ENCODE results near the gene JAG2.

JAG2 gene

DNA sequence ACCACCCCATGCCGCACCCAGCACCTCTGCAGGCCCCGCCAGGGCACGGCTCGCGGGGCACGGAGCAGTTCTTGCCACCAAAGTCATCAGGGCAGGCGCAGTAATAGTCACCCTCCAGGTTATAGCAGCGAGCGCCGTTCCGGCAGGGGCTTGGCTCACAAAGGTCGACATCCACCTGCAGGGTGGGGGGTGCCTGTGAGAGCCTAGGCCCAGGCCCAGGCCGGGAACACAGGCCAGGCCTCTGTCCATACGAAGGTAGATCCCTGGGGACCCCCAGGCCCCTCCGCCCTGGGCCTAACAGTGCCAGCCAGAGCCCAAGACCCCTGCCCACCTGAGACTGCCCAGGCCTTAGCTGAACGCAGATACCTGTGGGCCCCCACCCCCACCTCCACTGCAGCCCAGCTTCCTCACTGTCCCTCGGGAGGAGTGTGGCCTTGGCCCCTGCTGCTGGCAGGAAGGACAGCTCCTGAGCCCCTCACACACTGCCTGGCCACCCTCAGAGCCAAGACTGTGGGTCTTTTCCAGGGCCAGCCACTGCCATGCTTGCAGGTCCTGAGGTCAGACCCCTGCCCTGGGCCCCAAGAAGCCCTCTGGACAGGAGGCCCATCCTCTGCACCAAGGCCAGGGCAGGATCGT lies 19.3 kb downstream of the JAG2 start:
- DNase-seq: no peak

DNA sequence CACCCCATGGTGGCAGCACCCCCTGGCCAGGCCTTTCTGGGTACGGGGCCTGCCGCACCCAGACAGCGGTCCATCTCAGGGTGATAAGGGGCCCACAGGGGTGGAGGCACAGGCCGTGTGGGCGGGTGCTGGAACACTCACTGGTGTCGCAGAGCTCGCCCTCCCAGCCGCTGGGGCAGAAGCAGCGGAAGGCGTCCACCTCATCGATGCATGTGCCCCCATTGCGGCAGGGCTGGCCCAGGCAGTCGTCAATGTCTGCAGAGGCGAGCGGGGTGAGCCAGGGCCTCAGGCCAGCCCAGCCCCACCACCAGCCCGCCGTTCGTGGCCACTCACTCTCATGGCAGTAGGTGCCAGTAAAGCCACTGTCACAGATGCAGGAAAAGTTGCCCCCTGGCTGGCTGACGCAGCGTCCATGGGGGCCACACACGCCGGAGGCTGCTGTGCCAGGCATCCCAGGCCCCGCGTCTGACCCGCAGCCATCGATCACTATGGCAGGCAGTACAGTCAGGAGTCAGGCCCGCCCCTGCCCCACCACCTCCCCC lies 19.9 kb downstream of the JAG2 start:
- DNase-seq: no peak

DNA sequence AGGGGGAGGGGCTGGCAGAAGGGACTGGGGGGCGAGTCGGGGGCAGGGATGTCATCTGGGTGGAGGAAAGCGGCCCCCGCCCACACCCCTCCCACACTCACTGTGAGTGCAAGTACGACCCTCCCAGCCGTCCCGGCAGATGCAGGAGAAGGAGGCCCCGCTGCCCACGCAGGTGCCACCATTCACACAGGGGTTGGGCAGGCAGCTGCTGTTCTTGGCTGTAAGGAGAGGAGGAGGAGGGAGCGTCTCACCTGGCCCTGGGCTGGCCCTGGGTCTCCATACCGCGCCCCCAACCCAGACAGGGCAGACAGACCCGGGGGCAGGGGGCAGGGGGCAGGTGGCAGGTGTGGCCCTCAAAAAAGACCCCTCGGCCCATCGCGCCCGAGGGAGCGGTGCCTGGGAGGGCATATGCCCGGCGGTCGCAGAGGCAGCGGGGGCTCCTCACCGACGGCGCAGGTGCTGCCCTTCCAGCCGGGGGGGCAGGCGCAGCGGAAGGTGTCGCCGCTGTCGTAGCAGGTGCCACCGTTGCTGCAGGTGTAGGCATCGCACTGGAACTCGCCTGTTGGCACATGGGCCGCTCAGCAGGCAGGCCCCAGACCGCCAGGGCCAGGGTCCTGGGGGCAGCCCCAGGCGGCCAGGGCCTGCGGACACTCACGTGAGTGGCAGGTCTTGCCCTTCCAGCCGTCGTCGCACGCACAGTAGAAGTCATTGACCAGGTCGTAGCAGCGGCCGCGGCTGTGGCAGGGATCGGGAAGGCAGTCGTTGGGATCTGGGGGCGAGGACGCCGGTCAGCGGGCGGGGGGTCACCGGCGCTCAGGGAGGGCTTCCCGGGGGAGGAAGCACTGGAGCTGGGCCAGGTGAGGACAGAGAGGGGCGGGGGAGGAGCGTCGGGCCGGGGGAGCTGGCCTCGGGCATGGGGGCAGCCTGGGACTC lies 20.6 kb downstream of the JAG2 start:
- DNase-seq: no peak

DNA sequence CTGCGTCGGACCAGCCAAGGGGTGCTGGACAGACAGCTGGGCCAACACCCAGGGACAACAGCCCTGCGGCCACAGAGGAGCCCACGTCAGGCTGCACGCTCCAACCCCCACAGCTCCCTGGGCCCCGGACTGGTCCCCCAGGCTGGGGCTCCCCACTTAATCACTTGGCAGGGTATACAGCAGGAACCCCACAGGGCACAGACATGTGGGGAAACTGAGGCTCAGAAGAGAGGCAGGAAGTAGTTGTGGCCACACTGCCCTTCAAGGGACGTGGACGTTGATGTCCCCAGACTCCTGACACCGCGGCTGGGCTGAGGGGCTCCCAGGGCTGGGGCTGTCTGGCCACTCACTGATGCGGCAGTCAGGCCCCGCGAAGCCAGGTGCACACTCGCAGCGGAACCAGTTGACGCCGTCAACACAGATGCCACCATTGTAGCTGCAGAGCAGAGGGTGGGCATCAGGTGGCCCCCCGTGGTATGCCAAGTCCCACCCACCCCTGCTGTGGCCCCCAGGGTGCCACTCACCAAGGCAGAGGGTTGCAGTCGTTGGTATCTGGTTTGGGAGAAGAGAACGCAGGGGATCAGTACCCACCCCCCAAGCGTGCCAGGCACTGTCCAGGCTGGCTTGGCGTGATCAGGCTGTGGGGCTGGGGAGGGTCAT lies 21.5 kb downstream of the JAG2 start:
- no peak for DNase-seq

DNA sequence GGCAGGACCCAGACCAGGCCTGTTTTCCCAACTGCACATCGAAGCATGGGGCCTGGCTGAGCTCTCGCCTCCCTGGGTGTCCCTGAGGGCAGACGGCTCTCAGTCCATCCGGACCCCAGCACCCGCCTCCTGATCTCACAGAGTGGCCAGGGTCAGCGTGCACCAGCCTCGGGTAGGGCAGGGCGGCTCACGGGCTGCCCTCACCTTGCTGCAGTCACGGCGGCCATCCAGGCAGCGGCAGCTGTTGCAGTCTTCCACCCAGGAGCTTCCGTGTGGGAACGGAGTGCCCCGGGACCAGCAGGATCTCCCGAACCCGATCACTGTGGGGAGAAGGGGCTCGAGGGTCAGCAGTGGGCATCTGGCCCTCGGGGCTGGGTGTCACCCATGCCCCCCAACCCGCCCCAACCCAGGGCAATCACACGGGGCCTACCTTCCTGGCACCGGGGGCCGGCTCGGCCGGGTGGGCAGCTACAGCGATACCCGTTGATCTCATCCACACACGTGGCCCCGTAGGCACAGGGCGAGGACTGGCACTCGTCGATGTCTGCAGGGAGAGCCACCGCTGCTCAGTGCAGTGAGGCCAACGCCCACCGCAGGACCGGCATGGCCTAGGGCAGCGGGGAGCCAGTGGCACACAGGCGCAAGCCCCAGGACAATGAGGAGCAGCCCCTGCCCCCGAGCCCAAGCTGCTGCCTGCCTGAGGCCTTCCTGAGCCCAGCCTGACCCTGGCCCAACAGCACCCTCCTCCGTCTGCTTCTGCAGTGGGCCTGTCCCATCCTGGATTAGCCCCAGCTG lies 22.2 kb downstream of the JAG2 start:
- DNase-seq: no peak

DNA sequence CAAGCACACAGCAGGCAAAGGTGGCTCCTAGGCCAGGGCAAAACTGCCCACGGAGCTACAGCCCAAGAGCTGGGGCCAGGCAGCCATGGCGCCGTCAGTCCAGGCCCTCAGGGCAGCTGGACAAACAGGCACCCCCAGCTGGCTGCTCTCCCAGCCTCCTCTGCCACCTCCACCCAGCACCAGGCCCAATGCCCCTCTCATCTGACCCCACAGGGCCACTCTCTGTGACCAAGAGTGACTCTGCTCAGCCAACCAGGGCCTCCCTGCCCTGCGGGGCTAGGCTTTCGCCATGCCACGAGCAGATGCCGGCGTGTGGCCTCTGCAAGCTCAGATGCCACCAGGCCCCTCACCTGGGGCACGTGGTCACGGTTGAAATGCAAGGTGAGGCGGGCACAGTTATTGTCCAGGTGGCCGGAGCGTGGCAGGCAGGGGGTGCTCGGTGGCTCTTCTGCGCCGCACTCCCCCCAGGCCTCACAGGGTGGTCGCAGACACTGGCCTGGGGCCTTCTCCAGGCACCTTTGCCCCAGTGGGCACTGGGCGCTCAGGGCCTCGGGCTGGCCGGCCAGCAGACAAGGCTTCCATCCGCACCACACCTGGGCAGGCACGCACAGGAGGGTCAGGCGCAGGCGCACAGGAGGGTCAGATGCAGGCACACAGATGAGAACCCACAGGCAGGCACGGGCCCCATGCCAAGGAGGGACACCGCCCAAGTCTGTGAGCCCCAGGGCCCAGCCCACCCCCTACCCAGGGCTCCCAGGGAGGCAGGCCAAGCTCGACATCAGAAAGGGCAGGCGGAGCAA lies 23.0 kb downstream of the JAG2 start:
- DNase-seq: no peak

DNA sequence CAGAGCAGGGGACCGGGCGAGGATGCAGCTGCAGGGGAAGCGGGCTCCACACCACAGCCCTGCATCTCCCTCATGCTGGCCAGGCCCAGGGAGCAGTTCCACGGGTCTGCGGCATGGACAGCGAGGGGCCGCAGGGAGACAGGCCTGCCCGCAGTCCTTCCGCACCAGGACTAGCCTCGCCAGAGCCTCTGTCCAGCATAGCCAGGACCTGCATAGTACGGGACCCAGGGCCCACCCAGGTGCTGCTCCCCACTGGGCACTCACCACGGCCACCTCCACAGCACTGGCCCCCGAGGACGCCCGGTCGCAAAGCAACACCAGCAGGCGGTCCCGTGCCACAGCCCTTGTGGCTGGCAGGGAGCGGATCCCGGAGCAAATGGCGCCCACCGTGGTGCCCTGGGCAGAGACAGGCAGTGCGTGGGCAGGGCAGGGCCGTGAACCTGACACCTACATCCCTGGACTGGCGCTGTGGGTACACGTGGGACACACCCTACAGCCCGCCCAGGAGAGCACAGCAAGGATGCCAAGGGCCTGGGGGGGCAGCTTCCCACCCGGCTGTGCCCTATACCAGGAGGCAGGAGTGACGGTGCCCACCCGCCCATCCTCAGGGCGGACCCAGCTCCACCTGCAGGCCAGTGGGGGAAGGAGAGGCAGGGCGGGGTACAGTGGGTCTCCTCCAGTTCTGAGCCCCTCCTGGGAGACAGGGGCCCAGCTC lies 23.8 kb downstream of the JAG2 start:
- DNase-seq: no peak

DNA sequence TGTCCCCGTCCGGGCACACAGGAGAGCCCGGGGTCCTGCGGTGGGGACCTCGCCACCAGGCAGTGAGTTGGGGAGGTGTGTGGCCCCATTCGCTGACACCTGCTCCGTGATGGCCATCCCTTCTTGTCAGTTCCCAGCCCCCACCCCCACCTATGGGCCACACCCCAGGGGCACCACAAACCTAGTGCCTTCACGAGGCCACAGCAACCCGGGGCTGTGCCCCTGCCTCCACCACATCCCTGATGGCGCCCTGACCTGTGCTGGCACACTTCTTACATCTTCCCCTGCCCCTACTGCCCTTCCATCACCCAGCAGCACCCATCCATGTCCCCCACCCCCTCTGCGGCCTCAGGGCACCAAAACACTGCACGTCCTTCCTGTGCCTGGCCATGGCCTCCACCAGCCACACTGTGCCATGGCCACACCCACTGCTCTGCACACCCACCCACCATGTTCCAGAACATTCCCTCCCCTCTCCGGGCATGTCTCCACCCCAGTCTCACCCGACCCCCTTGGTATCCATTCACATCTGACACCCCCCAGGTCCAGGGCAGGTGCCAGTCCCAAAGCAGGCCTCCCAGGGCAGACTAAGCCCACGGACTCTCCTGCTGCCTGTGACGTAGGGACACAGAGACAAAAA lies 24.4 kb downstream of the JAG2 start:
- no peak for DNase-seq

DNA sequence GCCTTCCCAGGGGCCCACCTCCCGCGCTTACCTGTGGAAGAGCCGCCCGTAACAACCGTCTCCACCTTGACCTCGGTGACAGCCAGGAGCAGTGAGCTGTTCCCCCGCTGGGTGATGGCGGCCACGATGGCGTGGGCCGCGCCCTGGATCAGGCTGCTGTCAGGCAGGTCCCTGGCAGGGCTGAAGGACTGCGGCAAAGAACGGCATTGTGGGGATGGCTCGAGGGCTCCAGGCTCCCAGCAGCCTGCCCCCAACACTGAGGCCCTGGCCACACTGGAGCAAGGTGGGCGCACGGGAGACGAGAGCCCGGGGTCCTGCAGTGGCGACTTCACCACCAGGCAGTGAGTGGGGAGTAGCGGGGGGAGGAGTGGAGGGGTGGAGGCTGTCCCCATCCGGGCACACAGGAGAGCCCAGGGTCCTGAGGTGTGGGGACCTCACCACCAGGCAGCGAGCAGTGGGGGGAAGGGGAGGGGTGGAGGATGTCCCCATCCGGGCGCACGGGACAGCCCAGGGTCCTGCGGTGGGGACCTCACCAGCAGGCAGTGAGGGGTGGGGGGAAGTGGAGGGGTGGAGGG lies 25.0 kb downstream of the JAG2 start:
- DNase-seq: no peak

DNA sequence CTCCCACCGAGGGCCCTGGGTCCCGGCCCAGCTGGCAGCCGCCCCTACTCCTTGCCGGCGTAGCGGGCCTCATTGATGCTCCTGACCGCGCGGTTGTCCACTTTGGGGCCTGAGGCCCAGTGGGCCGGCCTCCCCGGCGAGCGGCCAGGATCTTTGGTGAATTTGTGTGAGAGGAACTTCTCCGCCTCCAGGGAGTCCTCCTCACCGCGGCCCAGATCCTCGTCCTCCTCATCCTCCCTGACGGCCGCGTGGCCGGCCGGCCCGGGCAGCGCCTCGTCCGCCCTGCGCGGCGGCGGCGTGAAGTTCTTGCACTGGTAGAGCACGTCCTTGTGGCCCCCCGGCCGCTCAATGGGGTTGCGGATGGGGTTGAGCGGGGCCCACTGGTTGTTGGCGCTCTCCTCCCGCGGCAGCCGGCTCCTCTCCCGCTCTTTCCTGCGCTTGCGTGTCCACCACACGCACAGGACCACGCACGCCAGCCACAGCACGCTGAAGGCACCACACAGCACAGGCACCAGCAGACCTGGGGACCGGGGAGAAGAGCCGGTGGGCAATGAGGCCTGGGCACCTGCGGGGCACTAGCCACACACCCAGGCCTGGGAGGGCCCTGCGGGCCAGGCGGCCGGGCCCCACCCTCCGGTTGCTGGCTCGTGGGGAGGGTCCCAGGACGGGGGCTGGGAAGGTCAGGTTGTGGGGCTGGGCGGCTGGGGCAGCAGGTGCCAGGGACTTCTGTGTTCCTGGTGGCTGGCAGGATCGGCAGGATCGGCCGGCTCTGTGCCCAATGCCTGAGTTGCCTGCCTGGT lies 25.7 kb downstream of the JAG2 start:
- no peak for DNase-seq

DNA sequence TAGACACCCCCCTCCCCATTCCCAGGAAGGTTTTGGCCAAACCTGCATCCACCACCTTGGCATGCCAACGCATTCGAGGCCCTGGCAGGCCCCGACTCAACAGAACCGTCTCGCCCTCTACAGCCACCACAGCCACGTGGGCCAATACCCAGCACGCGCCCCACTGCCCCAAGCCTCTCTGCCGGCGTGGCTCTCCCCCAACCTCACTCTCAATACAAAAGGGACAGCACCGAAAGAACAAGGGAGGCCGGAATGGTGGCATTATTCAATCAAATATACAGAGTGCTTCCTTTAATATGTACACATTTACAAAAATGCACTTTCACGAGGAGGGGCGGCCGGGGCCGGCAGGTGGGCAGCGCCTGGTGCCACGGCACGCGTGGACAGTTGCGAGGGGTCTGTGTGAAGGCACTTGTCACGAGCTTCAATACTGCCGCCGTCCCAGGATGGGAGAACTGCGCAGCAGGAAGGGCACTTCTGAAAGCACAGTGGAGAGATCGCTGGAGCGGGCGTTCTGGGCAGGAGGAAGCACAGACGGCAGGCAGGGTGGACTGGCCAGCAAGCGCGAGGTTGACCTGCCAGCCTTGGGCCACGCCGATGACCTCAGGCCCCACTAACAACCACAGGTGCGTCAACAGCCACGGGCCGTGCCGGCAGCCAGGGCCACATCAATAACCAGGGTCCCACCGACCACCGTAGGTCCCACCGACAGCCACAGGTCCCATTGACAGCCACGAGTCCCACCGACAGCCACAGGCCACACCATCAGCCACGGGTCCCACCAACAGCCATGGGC lies 26.9 kb downstream of the JAG2 start:
- no peak for DNase-seq

DNA sequence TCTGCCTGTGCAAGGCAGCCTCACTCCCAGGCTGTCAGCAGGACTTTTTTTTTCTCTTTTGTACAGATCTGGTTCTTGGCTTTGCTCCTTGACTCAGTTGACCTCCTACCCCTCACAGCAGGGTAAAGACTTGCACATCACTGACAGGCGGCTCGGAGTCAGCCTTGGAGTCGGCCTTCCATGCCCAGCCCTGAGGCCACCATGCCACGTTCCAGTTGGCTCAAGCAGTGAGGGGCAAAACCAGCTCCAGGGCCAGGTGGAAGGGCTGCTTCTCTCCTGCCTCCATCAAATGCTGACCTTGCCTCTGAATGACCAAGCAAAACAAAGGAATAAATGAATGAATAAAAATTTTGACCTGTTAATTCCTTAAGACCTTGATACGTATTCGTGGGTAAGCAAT lies 27.6 kb downstream of the JAG2 start:
- DNase-seq: no peak

DNA sequence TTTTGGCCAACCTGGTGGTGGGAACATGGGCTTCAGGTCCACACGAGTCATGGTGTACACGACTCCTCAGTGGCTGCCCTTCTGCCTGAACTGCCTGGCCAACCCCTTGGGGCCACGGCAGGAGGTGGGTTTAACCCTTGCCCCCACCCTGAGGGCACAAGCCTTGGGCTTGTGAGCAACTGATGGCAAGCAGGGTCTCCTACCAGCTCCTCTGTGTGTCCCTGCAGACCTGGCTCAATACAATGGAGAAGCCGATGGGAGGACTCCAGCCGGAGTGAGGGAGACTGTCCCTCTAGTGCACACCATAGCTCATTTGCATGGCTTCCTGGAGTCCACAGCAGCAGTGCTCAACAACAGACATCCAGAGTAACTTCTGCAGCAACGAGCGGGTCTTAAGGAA lies 28.0 kb downstream of the JAG2 start:
- no peak for DNase-seq

DNA sequence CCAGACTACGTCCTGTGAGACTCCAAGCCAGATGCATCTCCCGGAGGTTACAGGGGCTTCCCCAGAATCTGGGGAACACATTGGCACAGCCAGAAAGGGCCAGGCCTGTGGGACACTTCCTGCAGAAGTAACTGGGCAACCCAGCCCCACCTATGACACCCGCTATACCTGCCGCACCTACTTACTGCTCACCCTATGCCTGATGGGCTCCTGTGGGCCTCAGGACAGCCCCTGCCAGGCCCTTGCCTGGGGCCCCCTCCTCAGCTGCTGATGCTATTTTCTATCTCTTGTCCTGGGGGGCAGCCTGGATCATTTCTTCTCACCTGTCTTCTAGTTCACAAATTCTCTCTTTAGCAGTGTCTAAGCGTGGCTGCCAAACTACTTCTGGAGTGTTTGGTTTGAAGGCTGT lies 28.7 kb downstream of the JAG2 start:
- DNase-seq: no peak

DNA sequence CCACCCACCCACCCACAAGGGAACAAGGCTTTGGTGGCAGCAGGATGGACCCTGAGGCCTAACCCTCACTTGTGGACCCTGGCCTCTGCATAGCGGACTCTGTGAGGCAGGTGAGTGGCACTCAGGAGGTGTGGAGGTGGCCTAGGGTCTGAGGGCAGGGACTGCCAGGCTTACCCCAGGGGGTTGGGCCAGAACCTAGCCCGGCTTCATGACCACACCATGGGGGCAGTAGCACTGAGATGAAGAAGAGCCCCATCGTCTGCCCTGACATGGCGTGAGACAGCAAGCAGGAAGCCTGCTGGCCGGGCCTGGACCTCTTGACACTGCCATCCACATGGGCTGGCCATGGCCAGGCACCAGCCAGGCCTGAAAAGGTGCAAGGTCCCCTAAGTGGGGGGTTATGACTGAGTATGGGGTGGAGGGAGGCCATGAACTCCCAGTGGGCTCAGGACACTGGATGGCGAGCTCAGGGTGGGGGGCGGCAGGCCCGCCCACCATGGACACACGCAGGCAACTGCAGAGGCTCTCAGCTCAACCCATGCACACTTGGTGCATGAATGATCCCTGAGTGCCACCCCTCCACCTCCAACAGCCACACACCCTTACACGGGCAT lies 29.3 kb downstream of the JAG2 start:
- DNase-seq: no peak

DNA sequence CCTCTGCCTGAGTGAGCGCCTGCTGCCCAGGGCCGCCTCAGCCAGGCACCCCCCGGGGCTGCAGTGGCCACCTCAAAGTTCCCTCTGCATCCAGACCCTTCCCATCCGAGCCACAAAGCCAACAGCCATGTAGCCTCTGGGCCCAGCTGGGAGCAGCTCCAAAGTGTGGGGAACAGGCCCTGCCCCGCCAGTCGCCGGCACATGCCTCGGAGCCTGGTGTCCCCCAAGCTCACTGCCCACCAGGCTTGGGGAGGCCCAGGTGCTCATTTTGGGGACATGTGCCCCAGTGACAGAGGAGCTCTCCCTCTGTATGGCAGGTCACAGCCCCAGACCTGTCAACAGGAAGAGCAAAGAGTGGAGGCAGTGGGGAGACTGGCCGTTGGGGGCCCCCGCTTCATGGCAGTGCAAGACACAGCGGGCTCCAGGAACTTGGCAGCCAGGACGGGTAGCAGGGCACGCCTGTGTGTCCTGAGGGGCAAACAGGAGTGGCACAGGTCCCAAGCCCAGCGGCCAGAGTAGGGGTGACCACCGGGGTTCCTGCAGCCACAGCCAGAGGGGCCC lies 29.9 kb downstream of the JAG2 start:
- no peak for DNase-seq

DNA sequence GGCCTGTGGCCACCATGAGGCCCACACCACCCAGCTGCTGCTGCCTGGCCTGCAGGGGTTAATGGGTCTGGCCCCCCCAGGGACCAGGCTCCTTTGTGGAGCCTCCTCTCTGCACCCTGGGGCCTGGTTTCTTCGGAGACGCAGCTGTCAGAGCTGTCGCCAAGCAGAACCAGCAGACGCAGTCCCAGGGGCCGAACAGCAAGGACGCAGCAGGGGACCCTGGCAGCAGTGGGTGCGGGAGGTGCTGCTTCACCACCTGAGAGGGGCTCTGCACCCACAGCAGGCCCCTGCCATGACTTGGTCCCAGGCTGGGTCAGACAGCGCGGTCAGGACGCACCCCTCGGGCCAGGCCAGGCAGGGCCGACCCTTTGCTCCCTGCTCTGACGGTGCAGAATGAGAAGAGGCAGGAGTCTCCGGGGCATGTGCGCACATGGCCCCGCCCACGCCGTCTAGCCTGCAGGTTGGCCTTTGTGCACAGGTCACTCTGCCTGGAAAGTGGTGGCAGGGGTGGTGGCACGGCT lies 30.5 kb downstream of the JAG2 start:
- DNase-seq: no peak
